ENCODE data around the gene SYCN. TPM values are rescaled to one million over a fixed set of nuclear protein-coding genes. Genes with fewer than 3 reads are reported as not detected.

SYCN gene
- total RNA-seq, 2 donors from 2014 or later: not detected

DNA sequence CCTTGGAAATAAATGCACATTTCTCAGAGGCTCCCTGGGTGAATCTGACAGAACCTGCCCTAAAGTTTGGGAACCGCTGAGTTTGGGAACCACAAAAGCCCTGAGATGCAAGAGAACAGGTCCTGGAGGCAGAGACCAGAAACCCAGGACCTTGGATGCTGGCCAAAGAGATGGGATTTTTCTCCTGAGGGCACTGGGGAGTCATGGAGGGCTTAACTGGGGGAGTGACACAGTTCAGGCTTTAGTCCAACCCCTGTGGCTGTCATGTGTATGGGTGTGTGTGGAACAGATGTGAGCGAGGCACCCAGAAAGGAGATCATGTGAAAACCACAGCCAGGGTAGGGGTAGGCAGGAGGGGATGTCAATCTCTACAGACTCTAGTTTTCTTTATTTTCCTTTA, 11.2 kb downstream of the SYCN start:
- H3K9me3 Mint-ChIP-seq: no peaks in the 10 kb centered on the region
- ATAC-seq (replicated peaks): no peak
- no peak overlapping the region for H3K4me3 Mint-ChIP-seq
- peaks cover 5% of the 10 kb centered on the region for H3K4me1 Mint-ChIP-seq
- H3K36me3 Mint-ChIP-seq (ENCODE audit: low read depth): no peaks in the 10 kb centered on the region
- H3K27me3 Mint-ChIP-seq: peaks cover 33% of the 10 kb centered on the region
- no peak overlapping the region for H3K27ac Mint-ChIP-seq

DNA sequence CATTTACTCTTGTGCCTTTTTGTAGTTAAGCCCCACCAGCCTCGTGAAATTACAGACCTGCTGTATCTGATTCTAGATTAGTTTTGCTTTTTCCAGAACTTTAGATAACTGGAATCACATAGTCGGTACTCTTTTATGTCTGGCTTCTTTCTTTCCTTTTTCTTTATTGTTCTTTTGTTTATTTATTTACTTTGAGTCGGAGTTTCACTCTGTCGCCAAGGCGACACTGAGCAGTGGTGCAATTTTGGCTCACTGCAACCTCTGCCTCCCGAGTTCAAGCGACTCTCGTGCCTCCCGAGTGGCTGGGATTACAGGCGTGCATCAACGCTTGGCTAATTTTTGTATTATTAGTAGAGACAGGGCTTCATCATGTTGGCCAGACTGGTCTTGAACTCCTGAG, 13.3 kb downstream of the SYCN start:
- H3K27ac Mint-ChIP-seq: no peak overlapping the region
- no peaks in the 10 kb centered on the region for H3K36me3 Mint-ChIP-seq (ENCODE audit: low read depth)
- peaks cover 25% of the 10 kb centered on the region for H3K27me3 Mint-ChIP-seq
- H3K4me3 Mint-ChIP-seq: no peak overlapping the region
- H3K9me3 Mint-ChIP-seq: no peaks in the 10 kb centered on the region
- no peak for ATAC-seq (replicated peaks)
- peaks cover 6% of the 10 kb centered on the region for H3K4me1 Mint-ChIP-seq

DNA sequence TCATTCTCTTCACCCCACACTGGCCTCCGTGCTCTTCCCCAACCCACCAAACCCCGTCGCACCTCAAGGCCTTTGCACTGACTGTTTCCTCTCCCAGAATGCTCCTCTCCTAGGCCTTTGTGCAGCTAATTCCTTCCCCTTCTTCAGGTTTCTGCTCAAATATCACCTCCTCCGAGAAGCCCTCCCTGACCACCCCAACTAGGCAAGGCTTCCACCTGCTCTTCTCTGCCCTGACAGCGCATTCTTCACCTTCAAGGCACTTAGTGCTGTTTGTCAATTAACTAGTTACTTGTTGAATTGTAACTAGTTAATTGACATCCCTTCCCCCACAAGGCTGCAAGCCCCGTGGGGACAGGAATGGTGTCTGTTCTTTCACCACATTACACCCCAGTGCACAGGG, 15.1 kb downstream of the SYCN start:
- no peak overlapping the region for H3K27ac Mint-ChIP-seq
- H3K4me1 Mint-ChIP-seq: peaks cover 6% of the 10 kb centered on the region
- ATAC-seq (replicated peaks): no peak
- H3K36me3 Mint-ChIP-seq (ENCODE audit: low read depth): no peaks in the 10 kb centered on the region
- H3K4me3 Mint-ChIP-seq: no peak overlapping the region
- H3K27me3 Mint-ChIP-seq: peaks cover 18% of the 10 kb centered on the region
- H3K9me3 Mint-ChIP-seq: no peaks in the 10 kb centered on the region

DNA sequence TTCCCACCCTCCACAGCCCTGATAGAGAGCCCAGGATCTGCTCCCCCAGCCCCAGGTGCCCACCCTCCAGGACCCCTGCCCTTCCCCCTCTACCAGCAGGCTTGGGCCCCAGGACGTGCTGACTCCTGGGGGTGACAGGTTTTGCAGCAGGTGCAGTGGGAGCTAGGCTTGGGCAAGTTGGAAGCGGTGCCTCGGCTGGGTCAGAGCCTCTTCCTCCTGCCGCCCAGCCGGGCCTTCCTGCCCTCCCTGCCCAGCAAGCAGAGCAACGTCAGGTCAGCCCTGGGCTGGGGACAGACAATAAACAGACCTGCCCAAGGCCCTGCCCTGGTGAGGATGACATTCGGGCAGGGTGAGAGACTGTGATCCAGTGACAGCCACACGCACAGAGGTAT, 16.5 kb downstream of the SYCN start:
- no peaks in the 10 kb centered on the region for H3K36me3 Mint-ChIP-seq (ENCODE audit: low read depth)
- ATAC-seq (replicated peaks): no peak
- no peaks in the 10 kb centered on the region for H3K9me3 Mint-ChIP-seq
- peak overlapping the region; percentile 50 for H3K27ac Mint-ChIP-seq
- peaks cover 6% of the 10 kb centered on the region for H3K4me1 Mint-ChIP-seq
- no peak overlapping the region for H3K4me3 Mint-ChIP-seq
- peaks cover 14% of the 10 kb centered on the region for H3K27me3 Mint-ChIP-seq

DNA sequence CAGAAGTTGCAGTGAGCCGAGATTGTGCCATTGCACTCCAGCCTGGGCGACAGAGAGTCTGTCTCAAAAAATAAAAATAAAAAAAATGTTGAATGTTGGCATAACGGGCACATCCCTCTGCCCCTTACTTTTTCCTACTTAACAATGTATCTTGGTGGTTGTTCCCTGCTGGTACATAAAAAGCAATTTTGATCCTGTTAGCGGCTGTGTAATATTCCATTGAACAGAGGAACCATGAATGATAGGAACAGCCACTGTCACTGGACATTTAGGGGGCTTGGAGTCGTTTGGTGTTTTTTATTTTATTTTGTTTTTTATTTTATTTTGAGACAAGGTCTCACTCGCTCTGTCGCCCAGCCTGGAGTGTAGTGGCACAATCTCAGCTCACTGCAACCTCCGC, 17.7 kb downstream of the SYCN start:
- peaks cover 6% of the 10 kb centered on the region for H3K4me1 Mint-ChIP-seq
- H3K27me3 Mint-ChIP-seq: peaks cover 14% of the 10 kb centered on the region
- no peak overlapping the region for H3K27ac Mint-ChIP-seq
- H3K4me3 Mint-ChIP-seq: no peak overlapping the region
- no peak for ATAC-seq (replicated peaks)
- no peaks in the 10 kb centered on the region for H3K9me3 Mint-ChIP-seq
- H3K36me3 Mint-ChIP-seq (ENCODE audit: low read depth): no peaks in the 10 kb centered on the region

DNA sequence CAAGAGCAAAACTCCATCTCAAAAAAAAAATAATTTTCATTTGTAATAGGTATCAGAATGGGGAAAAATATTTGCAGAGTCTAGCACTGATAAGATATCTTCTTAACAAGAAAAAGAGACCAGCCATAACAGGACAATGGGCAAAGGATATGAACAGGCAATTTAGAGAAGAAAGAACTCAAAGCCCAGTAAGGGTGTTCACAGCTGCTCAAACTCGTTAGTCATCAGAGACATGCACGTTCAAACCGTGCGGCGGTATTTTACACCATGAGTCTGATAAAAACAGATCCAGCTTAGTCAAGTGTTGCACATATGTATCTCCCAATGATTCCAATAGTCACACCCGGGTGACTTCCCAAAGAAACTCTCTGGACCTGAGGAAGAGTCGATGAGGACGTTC, 21.0 kb downstream of the SYCN start:
- no peak overlapping the region for H3K27ac Mint-ChIP-seq
- H3K4me1 Mint-ChIP-seq: peaks cover 6% of the 10 kb centered on the region
- ATAC-seq (replicated peaks): no peak
- no peak overlapping the region for H3K4me3 Mint-ChIP-seq
- H3K36me3 Mint-ChIP-seq (ENCODE audit: low read depth): no peaks in the 10 kb centered on the region
- H3K9me3 Mint-ChIP-seq: no peaks in the 10 kb centered on the region
- H3K27me3 Mint-ChIP-seq: peaks cover 5% of the 10 kb centered on the region

DNA sequence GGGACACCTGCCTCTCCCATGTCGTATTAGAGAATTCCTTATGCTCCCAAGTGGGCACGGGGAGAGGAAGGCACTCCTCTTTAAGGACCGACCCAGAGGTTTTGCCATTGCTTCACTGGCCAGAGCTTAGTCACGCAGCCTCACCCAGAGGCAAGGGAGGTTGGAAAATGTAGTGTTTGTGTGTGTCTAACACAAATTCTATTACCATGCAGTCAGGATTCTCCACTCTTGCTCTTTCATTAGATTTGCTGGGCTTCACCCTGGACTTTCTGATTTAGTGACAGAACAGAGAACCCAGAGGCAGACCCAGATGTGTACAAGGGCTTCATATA, 21.9 kb downstream of the SYCN start:
- Mint-ChIP-seq H3K27ac (no peak overlapping the region), H3K4me3 (no peak overlapping the region), H3K27me3 (peaks cover 2% of the 10 kb centered on the region), H3K9me3 (no peaks in the 10 kb centered on the region), H3K36me3 (ENCODE audit: low read depth) (no peaks in the 10 kb centered on the region), H3K4me1 (peaks cover 2% of the 10 kb centered on the region)
- no peak for ATAC-seq (replicated peaks)

DNA sequence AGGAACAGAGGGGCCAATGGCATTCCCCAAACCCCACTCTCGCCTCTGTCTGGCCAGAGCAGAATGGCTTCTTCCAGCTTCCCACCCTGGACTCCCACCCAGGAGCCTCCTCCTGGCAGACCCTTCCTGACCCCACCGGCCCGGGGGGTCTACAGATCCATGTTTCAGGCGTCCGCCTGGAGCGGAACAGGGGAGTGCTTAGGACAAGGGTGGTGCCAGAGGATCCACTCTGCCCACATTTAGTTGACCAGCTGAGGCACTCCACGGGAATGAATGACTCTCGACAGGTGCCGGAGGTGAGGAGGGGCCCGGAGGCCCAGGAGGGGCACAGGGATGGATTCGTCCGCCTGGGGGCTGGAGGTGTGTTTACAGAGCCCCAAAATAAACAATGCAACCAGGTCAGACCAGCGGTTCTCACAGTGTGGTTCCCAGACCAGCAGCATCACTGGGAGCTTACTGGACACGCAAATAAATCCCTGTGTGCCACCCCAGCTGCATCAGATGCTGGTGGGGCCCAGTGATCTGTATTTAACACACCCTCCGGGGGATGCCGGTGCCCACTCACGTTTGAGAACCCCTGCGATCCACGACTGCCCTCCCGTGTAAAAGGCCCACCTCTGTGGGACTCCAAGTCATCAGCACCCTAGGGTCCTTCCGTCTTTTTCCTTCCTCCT, 22.4 kb downstream of the SYCN start:
- Mint-ChIP-seq H3K27ac (no peak overlapping the region), H3K4me3 (no peak overlapping the region), H3K36me3 (ENCODE audit: low read depth) (no peaks in the 10 kb centered on the region), H3K4me1 (no peaks in the 10 kb centered on the region), H3K27me3 (no peaks in the 10 kb centered on the region), H3K9me3 (no peaks in the 10 kb centered on the region)
- ATAC-seq (replicated peaks): no peak

DNA sequence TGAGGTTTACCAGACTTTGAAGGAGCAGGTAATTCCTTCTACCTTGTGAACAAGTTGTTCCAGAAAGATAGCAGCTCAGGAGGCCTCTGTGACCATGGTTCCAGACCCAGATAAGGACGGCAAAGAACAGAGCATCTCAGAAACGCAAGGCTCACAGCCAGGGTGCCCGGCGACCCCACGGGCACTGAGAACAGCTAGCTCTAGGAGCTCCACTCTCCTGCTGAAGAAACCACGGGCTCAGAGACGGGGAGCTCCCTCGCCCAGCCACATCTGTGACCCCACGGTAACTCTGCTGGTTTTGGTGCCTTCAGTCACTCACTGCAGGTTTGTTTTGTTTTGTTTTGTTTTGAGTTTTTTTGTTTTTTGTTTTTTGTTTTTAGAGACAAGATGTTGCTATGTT, 23.3 kb downstream of the SYCN start:
- no peaks in the 10 kb centered on the region for H3K36me3 Mint-ChIP-seq (ENCODE audit: low read depth)
- no peak overlapping the region for H3K27ac Mint-ChIP-seq
- H3K4me3 Mint-ChIP-seq: no peak overlapping the region
- no peaks in the 10 kb centered on the region for H3K4me1 Mint-ChIP-seq
- H3K9me3 Mint-ChIP-seq: no peaks in the 10 kb centered on the region
- H3K27me3 Mint-ChIP-seq: no peaks in the 10 kb centered on the region
- ATAC-seq (replicated peaks): no peak

DNA sequence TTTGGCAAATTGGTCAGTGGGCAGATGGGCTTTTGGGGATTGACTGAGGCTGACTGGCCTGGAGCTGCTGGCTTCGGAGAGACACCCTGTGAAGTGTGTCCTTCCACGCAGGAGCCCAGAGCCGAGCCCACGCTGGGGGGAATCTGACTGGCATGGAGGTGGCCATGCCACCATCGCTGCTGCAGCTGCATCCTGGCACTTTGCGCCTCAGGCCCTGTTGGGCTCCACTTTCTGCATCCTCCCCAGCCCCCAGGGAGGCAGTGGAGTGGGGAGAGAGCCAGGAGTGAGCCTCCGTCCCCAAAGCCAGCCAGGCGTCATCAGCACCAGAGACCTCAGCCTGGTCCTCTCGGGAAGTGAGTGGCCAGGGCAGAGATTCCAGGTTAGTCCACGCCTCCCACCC, 24.3 kb downstream of the SYCN start:
- no peaks in the 10 kb centered on the region for H3K27me3 Mint-ChIP-seq
- H3K4me3 Mint-ChIP-seq: no peak overlapping the region
- no peaks in the 10 kb centered on the region for H3K4me1 Mint-ChIP-seq

DNA sequence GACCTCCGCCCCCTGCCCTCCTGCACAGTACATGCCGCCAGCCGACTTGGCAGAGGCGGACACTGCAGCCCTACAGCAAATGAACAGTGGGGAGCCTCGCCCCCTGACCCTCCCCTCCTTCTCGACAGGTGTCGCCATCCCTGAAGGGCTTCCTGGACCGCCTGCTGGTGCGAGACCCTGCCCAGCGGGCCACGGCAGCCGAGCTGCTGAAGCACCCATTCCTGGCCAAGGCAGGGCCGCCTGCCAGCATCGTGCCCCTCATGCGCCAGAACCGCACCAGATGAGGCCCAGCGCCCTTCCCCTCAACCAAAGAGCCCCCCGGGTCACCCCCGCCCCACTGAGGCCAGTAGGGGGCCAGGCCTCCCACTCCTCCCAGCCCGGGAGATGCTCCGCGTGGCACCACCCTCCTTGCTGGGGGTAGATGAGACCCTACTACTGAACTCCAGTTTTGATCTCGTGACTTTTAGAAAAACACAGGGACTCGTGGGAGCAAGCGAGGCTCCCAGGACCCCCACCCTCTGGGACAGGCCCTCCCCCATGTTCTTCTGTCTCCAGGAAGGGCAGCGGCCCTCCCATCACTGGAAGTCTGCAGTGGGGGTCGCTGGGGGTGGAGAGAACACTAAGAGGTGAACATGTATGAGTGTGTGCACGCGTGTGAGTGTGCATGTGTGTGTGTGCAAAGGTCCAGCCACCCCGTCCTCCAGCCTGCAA, 25.6 kb downstream of the SYCN start:
- ATAC-seq (replicated peaks): no peak
- Mint-ChIP-seq H3K4me3 (no peak overlapping the region), H3K4me1 (no peaks in the 10 kb centered on the region), H3K27me3 (no peaks in the 10 kb centered on the region), H3K27ac (no peak overlapping the region), H3K9me3 (no peaks in the 10 kb centered on the region), H3K36me3 (ENCODE audit: low read depth) (no peaks in the 10 kb centered on the region)

More for the DNA sequence above, 24.3 kb downstream of the SYCN start:
- Mint-ChIP-seq H3K9me3 (no peaks in the 10 kb centered on the region), H3K36me3 (ENCODE audit: low read depth) (no peaks in the 10 kb centered on the region), H3K27ac (no peak overlapping the region)
- no peak for ATAC-seq (replicated peaks)

DNA sequence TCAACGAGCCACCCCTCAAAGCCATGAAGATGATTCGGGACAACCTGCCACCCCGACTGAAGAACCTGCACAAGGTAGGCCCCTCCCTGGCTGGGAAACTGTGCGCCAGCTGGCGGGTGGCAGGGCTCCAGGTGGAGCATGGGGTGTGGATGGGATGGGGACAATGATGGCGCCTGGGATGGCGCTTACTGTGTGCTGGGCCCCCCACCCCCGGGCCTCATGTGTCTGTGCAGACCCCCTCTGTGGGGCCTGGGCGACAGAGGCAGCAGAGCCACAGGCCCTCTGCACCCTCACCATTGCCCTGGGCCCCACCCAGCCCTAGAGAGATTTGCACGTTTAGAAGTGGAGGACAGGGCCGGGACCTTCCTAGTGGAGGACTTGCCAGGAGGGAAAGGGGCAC, 26.3 kb downstream of the SYCN start:
- no peak overlapping the region for H3K27ac Mint-ChIP-seq

DNA sequence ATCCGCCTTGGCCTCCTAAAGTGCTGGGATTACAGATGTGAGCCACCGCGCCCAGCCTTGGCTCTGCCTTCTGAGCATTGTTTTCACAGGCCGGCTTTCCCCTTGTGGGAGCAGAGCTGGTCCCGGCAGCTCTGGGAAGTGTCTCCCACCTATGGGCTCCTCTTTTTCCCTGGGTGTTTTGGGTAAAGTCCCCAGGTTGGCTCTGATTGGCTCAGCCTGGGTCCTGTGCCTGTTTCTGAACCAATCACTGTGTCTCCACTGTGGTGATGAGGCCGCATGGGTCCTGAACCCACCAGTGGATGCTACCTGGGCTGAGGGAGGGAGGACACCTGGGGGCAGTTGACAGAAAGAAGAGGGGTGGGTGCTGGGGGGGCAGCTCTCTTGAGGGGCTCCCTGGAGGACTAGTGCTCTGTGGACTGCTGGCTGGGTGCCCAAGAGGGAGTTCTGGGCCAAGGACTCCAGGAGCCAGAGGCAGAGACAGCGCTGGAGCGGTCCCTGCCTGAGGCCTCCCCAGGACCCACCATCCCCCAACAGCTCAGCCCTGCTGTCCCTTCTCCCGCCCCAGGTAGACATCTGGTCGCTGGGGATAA, 26.9 kb downstream of the SYCN start:
- Mint-ChIP-seq H3K9me3 (no peaks in the 10 kb centered on the region), H3K27ac (no peak overlapping the region), H3K4me1 (no peaks in the 10 kb centered on the region), H3K36me3 (ENCODE audit: low read depth) (no peaks in the 10 kb centered on the region), H3K4me3 (no peak overlapping the region), H3K27me3 (no peaks in the 10 kb centered on the region)
- ATAC-seq (replicated peaks): no peak

More for the DNA sequence above, 26.3 kb downstream of the SYCN start:
- no peak for ATAC-seq (replicated peaks)
- no peaks in the 10 kb centered on the region for H3K27me3 Mint-ChIP-seq
- H3K4me3 Mint-ChIP-seq: no peak overlapping the region
- H3K36me3 Mint-ChIP-seq (ENCODE audit: low read depth): no peaks in the 10 kb centered on the region
- H3K9me3 Mint-ChIP-seq: no peaks in the 10 kb centered on the region
- H3K4me1 Mint-ChIP-seq: no peaks in the 10 kb centered on the region

DNA sequence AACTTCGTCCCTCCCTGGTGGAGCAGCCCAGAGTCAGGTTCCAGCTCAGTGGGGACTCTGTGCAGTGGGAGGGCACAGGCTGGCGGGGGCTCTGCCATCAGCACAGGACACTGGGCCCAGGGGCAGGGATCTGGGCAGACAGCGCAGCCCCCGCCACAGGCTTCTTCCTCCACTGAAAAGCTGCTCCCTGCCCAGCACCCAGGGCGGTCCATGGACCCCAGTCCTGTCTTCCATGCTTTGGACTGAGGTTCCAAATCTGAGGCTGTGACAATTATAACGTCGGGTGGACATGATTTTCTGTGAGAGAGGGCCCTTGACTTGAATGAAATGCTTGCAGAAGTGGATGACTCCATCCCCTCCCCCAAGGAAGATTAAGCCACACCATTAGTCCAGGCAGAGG, 28.5 kb downstream of the SYCN start:
- H3K4me3 Mint-ChIP-seq: no peak overlapping the region
- no peaks in the 10 kb centered on the region for H3K9me3 Mint-ChIP-seq
- H3K27ac Mint-ChIP-seq: no peak overlapping the region
- H3K4me1 Mint-ChIP-seq: no peaks in the 10 kb centered on the region
- no peaks in the 10 kb centered on the region for H3K27me3 Mint-ChIP-seq
- no peak for ATAC-seq (replicated peaks)
- H3K36me3 Mint-ChIP-seq (ENCODE audit: low read depth): no peaks in the 10 kb centered on the region
